CD14-positive monocyte (primary cell): ENCODE measurements around the gene GSX2. TPM values are rescaled to one million over a fixed set of nuclear protein-coding genes. Genes with fewer than 3 reads are reported as not detected.
A peak's percentile ranks its signal among the peaks of the same experiment; 100 is the strongest.

ENCODE experiments used
- DNase-seq, 3 donors: peaks; one replicate each; pipeline ENCODE4 v3.0.0-alpha.2; 2011 to 2022
- H2AFZ ChIP-seq: 2 replicates; pipeline ENCODE4 v1.6.0; 2012; ENCODE audit warnings: mild to moderate bottlenecking, low read depth, low read length, inconsistent platforms; ENCODE audit not compliant: insufficient read depth, poor library complexity, severe bottlenecking
- H3K27ac ChIP-seq, 2 donors: 1 replicate in 1 of 2; 2 replicates in 1 of 2; pipeline ENCODE4 v1.5.1; 2012 to 2013; ENCODE audit warnings: low read length in 2 of 2, control low read depth in 1 of 2, inconsistent platforms in 1 of 2, low read depth in 1 of 2, mild to moderate bottlenecking in 1 of 2
- H3K27me3 ChIP-seq, 2 donors: one replicate each; pipeline versions ENCODE4 v1.6.0 to v1.6.1; 2011 to 2013; ENCODE audit warnings: low read length in 2 of 2; ENCODE audit not compliant: control insufficient read depth in 2 of 2, insufficient read depth in 2 of 2
- H3K36me3 ChIP-seq, 2 donors: replicated peaks in 1 of 2; 1 replicate in 1 of 2; 2 replicates in 1 of 2; pipeline versions ENCODE4 v1.5.1 to v1.6.1; 2012 to 2013; ENCODE audit warnings: low read length in 2 of 2, control low read depth in 1 of 2, inconsistent platforms in 1 of 2, mild to moderate bottlenecking in 1 of 2; ENCODE audit not compliant: insufficient read depth in 2 of 2, control insufficient read depth in 1 of 2
- H3K4me1 ChIP-seq, 2 donors: 1 replicate in 1 of 2; 2 replicates in 1 of 2; pipeline versions ENCODE4 v1.5.1 to v1.6.1; 2012 to 2013; ENCODE audit warnings: low read length in 2 of 2, control low read depth in 1 of 2, inconsistent platforms in 1 of 2, mild to moderate bottlenecking in 1 of 2, moderate library complexity in 1 of 2; ENCODE audit not compliant: insufficient read depth in 2 of 2, control insufficient read depth in 1 of 2
- H3K4me2 ChIP-seq: replicated peaks from 2 replicates; pipeline ENCODE3; 2012; ENCODE audit warnings: low read length, moderate library complexity, mild to moderate bottlenecking; ENCODE audit not compliant: poor library complexity, severe bottlenecking; ENCODE audit errors: extremely low read depth
- H3K4me3 ChIP-seq, 3 experiments: fragments of 200-600 bp in 1 of 3; sonication (generic) in 1 of 3; replicated peaks in 1 of 3; 1 replicate in 2 of 3; 2 replicates in 1 of 3; pipeline ENCODE4 v1.5.1; 2011 to 2013; ENCODE audit warnings: low read length in 3 of 3, mild to moderate bottlenecking in 3 of 3, control low read depth in 2 of 3, low read depth in 2 of 3, inconsistent platforms in 1 of 3, moderate library complexity in 1 of 3
- H3K79me2 ChIP-seq: 2 replicates; pipeline ENCODE4 v1.6.0; 2012; ENCODE audit warnings: mild to moderate bottlenecking, control low read depth, inconsistent platforms, low read length, moderate library complexity; ENCODE audit not compliant: insufficient read depth
- H3K9ac ChIP-seq: 2 replicates; pipeline ENCODE4 v1.6.0; 2017; ENCODE audit warnings: low read length, mild to moderate bottlenecking; ENCODE audit not compliant: insufficient read depth, poor library complexity, severe bottlenecking
- H3K9me3 ChIP-seq, 2 donors: replicated peaks in 1 of 2; 1 replicate in 1 of 2; 2 replicates in 1 of 2; pipeline versions ENCODE4 v1.5.1 to v1.6.1; 2012 to 2013; ENCODE audit warnings: low read length in 2 of 2, control low read depth in 1 of 2; ENCODE audit not compliant: control insufficient read depth in 1 of 2, insufficient read depth in 1 of 2
- H4K20me1 ChIP-seq: 2 replicates; pipeline ENCODE4 v1.6.0; 2012; ENCODE audit warnings: mild to moderate bottlenecking, low read length, control low read depth, moderate library complexity; ENCODE audit not compliant: insufficient read depth
- H3K27ac Mint-ChIP-seq, 7 donors: one replicate each; pipeline ENCODE4 v1.8.0; 2020; ENCODE audit warnings: mild to moderate bottlenecking in 7 of 7, mixed read lengths in 7 of 7, moderate library complexity in 6 of 7, inconsistent platforms in 2 of 7
- H3K27me3 Mint-ChIP-seq, 3 donors: one replicate each; pipeline ENCODE4 v1.8.0; 2021 to 2022; ENCODE audit warnings: low read depth in 3 of 3, mild to moderate bottlenecking in 3 of 3, mixed read lengths in 3 of 3, moderate library complexity in 3 of 3, inconsistent platforms in 1 of 3
- H3K36me3 Mint-ChIP-seq, 2 donors: one replicate each; pipeline ENCODE4 v1.8.0; 2020; ENCODE audit warnings: mixed read lengths in 2 of 2, inconsistent platforms in 1 of 2, mild to moderate bottlenecking in 1 of 2
- H3K4me1 Mint-ChIP-seq: one replicate; pipeline ENCODE4 v1.8.0; 2020; ENCODE audit warnings: mild to moderate bottlenecking, mixed read lengths
- H3K4me3 Mint-ChIP-seq, 2 donors: one replicate each; pipeline ENCODE4 v1.8.0; 2020; ENCODE audit warnings: mild to moderate bottlenecking in 2 of 2, mixed read lengths in 2 of 2, moderate library complexity in 1 of 2
- H3K9me3 Mint-ChIP-seq, 7 donors: one replicate each; pipeline ENCODE4 v1.8.0; 2020 to 2022; ENCODE audit warnings: mixed read lengths in 7 of 7, mild to moderate bottlenecking in 6 of 7, moderate library complexity in 6 of 7, inconsistent platforms in 2 of 7
- WGBS: methylation state at CpG from one replicate; pipeline ENCODE4 v1.1.5; 2013; ENCODE audit warnings: missing lambda C conversion rate; ENCODE audit not compliant: insufficient coverage; 5-methylcytosine and 5-hydroxymethylcytosine counted together
- intact Hi-C, 2 donors: fragments of 100-400 bp; cut with micrococcal nuclease; formaldehyde crosslinking; loops; one replicate each; pipeline versions ENCODE4 v1.15.0 to v1.15.1; 2023
- polyA plus RNA-seq, 3 donors: library from polyadenylated mRNA; depleted of rRNA in 1 of 3; unstranded in 2 of 3; stranded (reverse) in 1 of 3; fragments of 300-500 nt in 2 of 3; fragments of >200 nt in 1 of 3; fragmentation: Illumina TruSeq in 2 of 3; gene quantifications; 1 replicate in 2 of 3; 2 replicates in 1 of 3; pipeline ENCODE4 v1.2.3, GENCODE V29; 2012 to 2021
- TF ChIP-seq, protein P1 (sequence below): fragments of 200-600 bp; IDR thresholded peaks from one replicate; pipeline ENCODE4 v1.8.0; 2022; ENCODE audit warnings: antibody characterized with exemption, mild to moderate bottlenecking

The GSX2 gene
- polyA plus RNA-seq, 3 donors, result not detected

DNA sequence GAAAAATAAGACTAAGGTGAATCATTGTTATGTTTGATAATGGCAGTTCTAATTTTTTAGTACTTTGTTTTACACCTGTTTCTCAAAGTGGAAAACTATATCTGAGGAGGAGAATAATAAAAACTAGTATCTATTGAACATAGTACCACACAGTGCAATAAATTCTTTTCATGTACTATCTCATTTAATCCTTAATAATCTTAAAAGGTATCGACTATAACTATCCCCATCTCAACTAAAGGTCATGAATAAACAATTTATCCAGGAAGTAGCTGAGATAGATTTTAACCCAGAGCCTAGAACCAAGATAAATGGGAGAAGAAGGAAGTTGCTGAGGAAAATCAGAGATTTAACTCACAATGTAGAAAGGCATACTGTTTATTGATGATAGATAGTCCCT lies 38.1 kb upstream of the GSX2 start:
- H3K4me3 ChIP-seq, result peak overlapping the region in 1 of 3 experiments; percentile 97
- no peaks in the 10 kb centered on the region for H3K27me3 ChIP-seq
- TF ChIP-seq, protein P1, sequence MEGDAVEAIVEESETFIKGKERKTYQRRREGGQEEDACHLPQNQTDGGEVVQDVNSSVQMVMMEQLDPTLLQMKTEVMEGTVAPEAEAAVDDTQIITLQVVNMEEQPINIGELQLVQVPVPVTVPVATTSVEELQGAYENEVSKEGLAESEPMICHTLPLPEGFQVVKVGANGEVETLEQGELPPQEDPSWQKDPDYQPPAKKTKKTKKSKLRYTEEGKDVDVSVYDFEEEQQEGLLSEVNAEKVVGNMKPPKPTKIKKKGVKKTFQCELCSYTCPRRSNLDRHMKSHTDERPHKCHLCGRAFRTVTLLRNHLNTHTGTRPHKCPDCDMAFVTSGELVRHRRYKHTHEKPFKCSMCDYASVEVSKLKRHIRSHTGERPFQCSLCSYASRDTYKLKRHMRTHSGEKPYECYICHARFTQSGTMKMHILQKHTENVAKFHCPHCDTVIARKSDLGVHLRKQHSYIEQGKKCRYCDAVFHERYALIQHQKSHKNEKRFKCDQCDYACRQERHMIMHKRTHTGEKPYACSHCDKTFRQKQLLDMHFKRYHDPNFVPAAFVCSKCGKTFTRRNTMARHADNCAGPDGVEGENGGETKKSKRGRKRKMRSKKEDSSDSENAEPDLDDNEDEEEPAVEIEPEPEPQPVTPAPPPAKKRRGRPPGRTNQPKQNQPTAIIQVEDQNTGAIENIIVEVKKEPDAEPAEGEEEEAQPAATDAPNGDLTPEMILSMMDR, result no peak
- no CpG with 5 or more reads among the region's 1 CpG for WGBS
- H3K36me3 ChIP-seq, result no peaks in the 10 kb centered on the region
- Mint-ChIP-seq H3K4me3 (peak overlapping the region in 1 of 2 donors; percentile 48), H3K27ac (peak overlapping the region in 1 of 7 donors; percentile 96), H3K9me3 (no peaks in the 10 kb centered on the region), H3K36me3 (peaks cover 7 to 9% of the 10 kb centered on the region in 2 donors), H3K27me3 (peaks cover 0 to 3% (median 0%) of the 10 kb centered on the region in 3 donors), H3K4me1 (peaks cover 60% of the 10 kb centered on the region)
- no peak overlapping the region for H3K9ac ChIP-seq
- peak overlapping the region; percentile 84 for H3K4me2 ChIP-seq
- H4K20me1 ChIP-seq, result peaks cover 72% of the 10 kb centered on the region
- intact Hi-C loops, result loop anchor here (5.0 to 10.0 kb wide), 3 partner anchors 147 to 687 kb away; partner anchors contain the start of gene FIP1L1 (in 1 of the 2)
- no peak for DNase-seq
- no peaks in the 10 kb centered on the region for H3K9me3 ChIP-seq
- peaks cover 75% of the 10 kb centered on the region for H3K79me2 ChIP-seq
- no peak overlapping the region for H3K27ac ChIP-seq
- peaks cover 20 to 40% of the 10 kb centered on the region in 2 donors for H3K4me1 ChIP-seq
- no peak overlapping the region for H2AFZ ChIP-seq

DNA sequence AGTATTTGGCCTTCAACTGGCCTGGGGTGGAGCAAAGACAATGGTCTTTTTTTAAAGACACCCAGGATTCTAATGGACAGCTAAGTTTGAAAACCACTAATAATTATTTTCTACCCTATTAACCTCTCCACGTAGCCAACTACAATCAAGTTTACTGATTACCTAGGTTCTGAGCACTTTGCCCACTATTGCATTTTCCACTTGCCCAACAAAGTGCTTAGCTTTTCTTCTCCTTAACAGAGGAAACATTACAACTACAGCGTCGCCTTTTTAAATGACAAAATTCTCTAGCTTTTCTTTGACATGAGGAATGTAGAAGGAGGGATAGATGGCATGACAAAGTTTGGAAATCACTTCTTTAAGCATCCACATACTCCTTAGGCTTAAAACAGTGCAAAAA lies 37.6 kb upstream of the GSX2 start:
- Mint-ChIP-seq H3K36me3 (peaks cover 7 to 9% of the 10 kb centered on the region in 2 donors), H3K27me3 (peaks cover 0 to 3% (median 0%) of the 10 kb centered on the region in 3 donors), H3K27ac (peak overlapping the region; percentile 2 to 99 (median 96)), H3K4me3 (peak overlapping the region; percentile 43 to 96), H3K4me1 (peaks cover 55% of the 10 kb centered on the region), H3K9me3 (no peaks in the 10 kb centered on the region)
- Histone ChIP-seq H3K4me2 (peak overlapping the region; percentile 84), H3K36me3 (no peaks in the 10 kb centered on the region), H3K9ac (no peak overlapping the region), H4K20me1 (peaks cover 66% of the 10 kb centered on the region), H3K79me2 (peaks cover 70% of the 10 kb centered on the region), H3K9me3 (no peaks in the 10 kb centered on the region), H3K27ac (peak overlapping the region in 1 of 2 donors; percentile 99), H3K4me3 (peak overlapping the region; percentile 94 to 97 (median 97)), H2AFZ (no peak overlapping the region), H3K4me1 (peaks cover 20 to 40% of the 10 kb centered on the region in 2 donors), H3K27me3 (no peaks in the 10 kb centered on the region)
- 57% methylated on average over 1 of the region's 3 CpGs for WGBS
- TF ChIP-seq, protein P1, result no peak
- intact Hi-C loops, result loop anchor here (5.0 to 10.0 kb wide), 3 partner anchors 148 to 688 kb away; partner anchors contain the start of gene FIP1L1 (in 1 of the 2)
- DNase-seq, result no peak
